Putamen (tissue), 1 donor: ENCODE results near the gene CEP170B.
"Not testable (repeated sequence)": the region's sequence is repeated elsewhere in the genome, so short reads cannot be mapped to it uniquely, and the experiment has no call there.

Experiments
- DNase-seq: peaks from one replicate; pipeline ENCODE4 v3.0.0-alpha.2; 2016; ENCODE audit warnings: low spot score

The CEP170B gene

DNA sequence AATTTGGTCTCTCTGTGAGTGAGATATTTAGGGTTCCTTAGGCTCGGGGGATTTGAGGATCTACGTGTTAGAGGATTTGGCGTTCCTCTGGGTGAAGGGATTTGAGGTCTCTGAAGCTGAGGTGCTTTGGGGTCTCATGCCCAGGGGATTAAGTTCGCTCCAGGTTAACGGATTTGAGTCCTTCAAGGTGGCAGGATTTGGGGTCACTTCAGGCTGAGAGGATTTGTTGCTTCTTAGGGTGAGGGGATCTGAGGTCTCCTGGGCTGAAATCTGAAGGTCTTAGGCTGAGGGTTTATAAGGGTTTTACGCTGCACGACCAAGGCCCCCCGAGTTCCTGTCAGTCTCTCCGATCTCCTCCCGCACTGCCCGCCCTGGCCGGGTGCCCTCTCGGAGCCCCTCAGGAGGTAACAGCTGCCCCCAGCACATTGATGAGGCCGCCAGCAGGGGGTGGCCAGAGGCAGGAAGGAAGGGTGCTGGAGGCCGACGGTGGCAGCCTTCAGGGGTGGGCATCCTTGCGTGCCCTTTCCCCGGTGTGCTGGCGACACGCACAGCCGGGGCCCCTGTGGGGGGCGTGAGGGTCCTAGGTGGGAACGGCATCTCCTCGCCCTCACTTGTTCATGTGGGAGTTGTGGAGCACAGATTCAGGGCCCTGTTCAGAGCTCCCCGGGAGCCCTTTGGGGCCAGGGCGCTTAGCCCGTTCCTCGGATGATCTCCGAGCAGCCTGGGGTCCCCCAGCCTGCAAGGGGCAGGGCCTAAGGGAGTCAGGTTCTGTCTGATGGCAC, 14.3 kb downstream of the CEP170B start:
- DNase-seq, result no peak

DNA sequence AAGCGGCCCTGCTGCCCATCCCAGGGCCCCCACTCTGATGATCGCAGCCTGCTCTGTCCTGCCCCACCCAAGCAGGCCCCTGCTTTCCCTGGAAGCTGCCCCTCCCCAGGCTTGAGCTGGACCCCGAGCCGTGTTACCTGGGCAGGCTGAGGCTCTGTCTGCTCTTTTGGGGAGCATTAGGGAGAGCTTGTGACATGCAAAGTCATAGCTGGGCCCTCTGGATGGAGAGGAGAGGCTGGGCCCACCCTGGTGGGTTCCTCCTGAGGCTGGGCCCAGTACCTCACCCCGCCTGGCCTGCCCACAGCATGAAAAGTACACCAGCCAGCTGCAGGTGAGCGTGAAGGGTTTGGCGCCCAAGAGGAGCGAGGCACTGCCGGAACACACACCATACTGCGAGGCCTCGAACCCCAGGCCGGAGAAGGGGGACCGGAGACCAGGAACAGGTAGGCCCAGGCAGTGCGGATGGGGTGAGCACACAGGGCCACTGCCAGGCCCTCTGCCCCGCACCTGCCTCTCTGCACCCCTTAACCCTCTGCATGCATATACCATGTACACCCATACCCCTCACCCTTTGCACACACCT, 15.0 kb downstream of the CEP170B start:
- DNase-seq, result no peak

DNA sequence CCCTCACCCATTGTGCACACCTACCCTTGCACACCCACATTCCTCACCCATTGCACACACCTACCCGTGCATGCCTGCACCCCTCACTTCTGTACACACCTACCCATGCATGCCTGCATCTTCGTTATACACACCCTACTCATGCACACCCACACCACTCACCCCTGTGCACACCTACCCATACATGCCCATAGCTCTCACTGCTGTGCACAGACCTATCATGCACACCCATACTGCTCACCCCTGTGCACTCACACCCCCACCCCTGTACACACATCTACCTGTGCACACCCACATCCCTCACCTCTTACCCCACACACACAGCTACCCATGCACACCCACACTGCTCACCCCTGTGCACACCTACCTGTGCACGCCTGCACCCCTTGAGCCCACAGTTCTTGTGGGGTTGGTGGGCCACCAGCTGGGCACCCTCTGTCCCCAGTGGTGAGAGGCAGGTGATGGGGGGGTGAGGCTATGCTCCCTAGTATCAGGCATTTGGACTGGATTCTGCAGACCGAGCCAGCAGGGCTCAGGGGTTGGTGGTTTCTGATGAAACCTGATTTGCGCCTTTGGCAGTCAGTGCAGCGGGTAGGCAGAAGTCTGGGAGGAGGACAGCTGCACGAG, 15.6 kb downstream of the CEP170B start:
- no peak for DNase-seq

DNA sequence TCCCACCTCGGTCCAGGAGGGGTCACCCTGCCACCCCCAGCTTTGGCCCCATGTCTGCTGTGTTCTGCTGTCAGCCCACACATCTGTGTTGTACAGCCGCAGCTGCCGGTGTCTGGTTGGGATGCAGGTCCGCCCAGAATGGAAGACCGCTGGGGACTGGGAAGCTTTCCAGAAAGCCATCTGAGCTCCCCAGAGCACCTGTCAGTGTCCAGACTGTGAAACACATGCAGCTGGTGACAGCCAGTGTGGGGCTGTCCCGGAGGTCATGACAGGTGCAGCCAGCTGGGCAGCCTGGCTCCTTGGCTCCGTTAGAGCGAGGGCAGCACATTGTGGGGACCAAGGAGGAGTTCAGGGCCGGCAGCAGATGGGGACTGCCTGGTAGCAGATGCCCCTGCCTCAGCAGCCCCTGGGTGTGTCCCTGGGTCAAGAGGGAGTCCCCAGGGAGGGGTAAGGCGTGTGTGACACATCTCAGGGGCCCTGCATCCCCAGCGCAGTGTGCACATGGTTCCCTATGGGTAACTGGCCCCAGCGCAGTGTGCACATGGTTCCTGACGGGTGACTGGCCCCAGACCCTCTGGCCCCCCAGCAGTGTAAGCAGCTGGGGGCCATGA, 16.4 kb downstream of the CEP170B start:
- DNase-seq, result no peak

DNA sequence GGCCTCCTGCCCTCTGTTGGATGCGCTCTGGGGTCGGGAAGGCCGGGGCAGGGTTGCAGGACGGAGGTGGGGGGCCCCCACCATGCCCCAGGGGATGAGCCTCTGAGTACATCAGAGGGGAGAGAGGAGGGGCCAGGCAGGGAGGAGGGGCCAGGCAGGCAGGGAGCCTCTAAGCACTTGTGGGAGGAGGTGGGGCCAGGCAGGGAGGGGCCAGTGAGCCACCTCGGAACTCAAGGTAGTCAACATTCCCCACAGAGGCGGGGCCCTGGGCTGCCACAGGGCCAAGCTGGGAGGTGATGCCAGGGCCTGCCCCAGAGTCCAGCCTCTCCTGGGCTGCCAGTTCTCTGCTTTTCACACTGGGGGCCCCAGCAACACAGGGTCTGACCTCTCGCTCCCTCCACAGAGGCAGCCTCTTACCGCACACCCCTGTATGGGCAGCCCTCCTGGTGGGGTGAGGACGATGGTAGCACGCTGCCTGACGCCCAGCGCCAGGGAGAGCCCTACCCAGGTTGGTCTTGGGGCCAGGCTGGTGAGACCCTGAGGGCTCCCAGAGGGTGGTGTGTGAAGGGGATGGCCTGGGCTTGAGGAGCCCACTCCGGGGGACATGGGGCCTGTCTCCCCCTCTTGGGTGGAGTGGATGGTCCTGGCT, 17.4 kb downstream of the CEP170B start:
- no peak for DNase-seq

DNA sequence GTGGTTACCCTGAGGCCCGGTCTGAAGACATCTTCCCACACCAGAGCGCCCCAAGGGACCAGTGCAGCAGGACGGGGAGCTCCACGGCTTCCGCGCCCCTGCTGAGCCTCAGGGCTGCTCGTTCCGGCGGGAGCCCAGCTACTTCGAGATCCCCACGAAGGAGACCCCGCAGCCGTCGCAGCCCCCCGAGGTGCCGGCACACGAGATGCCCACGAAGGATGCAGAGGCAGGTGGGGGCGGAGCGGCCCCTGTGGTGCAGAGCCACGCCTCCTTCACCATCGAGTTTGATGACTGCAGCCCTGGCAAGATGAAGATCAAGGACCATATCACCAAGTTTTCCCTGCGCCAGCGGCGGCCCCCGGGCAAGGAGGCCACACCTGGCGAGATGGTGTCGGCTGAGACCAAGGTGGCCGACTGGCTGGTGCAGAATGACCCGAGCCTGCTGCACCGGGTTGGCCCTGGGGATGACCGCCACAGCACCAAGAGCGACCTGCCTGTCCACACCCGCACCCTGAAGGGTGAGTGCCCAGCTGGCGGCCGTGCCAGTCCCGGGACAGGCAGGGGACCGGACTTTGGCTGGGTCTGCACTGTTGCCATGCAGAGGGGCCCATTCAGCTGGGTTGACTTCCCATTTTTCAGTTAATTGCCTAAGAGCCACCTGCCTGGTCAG, 18.1 kb downstream of the CEP170B start:
- DNase-seq, result no peak

DNA sequence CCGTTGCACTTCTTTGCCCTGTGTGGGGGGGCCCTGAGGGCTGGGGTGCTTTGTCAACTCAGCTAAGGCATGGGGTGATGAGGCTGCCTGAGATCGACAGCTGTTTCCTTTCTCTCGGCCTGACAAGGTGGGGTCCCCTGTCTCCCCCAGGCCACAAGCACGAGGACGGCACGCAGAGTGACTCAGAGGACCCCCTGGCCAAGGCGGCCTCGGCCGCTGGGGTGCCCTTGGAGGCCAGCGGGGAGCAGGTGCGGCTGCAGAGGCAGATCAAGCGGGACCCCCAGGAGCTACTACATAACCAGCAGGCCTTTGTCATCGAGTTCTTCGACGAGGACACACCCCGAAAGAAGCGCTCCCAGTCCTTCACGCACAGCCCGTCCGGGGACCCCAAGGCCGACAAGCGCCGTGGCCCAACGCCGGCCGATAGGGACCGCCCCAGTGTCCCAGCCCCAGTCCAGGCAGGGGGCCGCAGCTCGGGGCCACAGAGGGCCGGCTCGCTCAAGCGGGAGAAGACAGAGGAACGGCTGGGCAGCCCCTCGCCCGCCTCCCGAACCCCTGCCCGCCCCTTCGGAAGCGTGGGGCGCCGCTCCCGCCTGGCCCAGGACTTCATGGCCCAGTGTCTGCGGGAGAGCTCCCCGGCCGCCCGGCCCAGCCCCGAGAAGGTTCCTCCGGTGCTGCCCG, 18.8 kb downstream of the CEP170B start:
- no peak for DNase-seq

DNA sequence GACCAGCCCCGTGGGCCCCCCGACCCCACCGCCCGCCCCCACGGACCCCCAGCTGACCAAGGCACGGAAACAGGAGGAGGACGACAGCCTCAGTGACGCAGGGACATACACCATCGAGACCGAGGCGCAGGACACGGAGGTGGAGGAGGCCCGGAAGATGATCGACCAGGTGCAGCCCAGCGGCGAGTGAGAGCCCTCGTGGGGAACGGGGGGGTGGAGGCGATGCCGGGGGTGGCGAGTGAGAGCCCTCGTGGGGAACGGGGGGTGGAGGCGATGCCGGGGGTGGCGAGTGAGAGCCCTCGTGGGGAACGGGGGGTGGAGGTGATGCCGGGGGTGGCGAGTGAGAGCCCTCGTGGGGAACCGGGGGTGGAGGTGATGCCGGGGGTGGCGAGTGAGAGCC, 19.3 kb downstream of the CEP170B start:
- not testable (repeated sequence) for DNase-seq

DNA sequence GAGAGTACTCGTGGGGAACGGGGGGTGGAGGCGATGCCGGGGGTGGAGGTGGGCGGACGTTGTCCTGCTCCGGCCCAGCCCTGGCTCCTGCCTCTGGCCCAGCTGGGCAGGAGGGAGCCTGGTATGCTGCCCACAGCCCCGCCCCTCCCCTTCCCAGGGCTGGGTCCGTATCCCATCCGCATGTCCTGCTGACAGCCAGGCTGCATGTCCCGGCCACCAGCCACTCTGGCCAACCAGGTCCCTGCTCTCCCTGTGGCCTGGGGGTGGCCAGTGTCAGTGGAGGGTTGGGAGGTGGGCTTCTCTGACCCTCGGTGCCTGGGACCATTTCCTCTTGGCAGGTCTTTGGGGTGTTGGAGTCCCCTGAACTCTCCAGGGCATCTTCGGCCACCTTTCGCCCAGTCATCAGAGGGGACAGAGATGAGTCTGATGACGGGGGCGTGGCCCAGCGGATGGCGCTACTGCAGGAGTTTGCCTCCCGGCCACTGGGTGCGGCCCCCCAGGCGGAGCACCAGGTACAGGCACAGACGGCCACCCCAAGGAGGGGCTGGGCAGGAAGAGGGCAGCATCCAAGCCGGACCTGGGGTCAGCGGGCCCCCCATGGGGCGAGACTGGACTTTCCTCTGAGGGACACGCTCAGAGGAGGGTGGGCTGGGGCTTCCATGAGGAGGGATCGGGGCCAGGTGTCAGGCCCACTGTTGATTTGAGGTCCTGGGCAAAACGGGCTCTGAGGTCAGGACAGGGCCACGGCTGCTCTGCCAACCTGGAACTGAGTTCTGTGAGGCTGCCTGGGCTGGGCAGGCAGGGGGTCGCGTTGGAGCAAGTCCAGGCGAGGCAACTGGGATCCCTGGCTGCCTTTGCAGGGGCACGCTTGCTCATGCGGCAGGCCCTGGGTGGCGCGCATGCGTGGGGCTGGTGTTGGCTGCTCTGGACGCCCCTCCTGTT, 20.2 kb downstream of the CEP170B start:
- no peak for DNase-seq

DNA sequence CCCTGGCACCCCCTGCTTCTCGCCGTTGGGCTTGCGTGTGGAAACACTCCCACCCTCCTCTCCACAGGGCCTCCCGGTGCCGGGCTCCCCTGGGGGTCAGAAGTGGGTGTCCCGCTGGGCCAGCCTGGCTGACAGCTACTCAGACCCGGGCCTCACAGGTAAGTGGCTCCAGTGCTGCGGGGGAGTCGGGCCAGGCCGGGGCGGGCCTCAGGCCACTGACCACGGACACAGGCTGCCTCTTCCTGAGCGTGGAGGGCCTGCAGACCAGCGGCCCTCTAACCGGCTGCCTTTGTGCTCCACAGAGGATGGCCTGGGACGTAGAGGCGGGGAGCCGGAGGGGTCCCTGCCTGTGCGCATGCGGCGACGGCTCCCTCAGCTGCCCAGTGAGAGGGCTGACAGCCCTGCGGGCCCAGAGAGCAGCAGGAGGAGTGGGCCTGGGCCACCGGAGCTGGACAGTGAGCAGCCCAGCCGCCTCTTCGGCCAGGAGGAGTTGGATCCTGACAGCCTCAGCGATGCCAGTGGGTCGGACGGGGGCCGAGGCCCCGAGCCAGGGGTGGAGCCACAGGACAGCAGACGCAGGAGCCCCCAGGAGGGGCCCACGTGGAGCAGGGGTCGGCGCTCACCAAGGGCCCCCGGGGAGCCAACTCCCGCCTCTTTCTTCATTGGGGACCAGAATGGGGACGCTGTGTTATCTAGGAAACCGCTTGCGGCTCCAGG, 21.1 kb downstream of the CEP170B start:
- DNase-seq, result no peak

DNA sequence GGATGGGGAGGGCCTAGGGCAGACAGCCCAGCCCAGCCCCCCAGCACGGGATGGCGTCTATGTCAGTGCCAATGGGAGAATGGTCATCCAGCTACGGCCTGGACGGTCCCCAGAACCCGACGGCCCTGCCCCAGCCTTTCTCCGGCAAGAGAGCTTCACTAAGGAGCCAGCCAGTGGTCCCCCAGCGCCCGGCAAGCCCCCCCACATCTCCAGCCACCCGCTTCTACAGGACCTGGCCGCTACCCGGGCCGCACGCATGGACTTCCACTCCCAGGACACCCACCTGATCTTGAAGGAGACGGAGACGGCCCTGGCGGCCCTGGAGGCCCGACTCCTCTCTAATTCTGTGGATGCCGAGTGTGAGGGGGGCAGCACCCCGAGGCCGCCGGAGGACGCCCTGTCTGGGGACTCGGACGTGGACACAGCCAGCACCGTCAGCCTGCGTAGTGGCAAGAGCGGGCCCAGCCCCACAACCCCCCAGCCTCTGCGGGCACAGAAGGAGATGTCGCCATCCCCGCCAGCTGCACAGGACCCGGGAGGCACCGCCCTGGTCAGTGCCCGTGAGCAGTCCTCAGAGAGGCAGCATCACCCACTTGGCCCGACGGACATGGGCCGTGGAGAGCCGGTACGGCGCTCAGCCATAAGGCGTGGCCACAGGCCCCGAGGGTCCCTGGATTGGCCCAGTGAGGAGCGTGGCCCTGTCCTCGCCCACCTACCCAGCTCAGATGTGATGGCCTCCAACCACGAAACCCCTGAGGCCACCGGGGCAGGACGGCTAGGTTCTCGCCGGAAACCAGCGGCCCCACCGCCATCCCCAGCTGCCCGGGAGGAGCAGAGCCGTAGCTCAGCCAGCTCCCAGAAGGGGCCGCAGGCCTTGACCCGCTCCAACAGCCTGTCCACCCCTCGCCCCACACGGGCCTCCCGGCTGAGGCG, 21.9 kb downstream of the CEP170B start:
- DNase-seq, result no peak

DNA sequence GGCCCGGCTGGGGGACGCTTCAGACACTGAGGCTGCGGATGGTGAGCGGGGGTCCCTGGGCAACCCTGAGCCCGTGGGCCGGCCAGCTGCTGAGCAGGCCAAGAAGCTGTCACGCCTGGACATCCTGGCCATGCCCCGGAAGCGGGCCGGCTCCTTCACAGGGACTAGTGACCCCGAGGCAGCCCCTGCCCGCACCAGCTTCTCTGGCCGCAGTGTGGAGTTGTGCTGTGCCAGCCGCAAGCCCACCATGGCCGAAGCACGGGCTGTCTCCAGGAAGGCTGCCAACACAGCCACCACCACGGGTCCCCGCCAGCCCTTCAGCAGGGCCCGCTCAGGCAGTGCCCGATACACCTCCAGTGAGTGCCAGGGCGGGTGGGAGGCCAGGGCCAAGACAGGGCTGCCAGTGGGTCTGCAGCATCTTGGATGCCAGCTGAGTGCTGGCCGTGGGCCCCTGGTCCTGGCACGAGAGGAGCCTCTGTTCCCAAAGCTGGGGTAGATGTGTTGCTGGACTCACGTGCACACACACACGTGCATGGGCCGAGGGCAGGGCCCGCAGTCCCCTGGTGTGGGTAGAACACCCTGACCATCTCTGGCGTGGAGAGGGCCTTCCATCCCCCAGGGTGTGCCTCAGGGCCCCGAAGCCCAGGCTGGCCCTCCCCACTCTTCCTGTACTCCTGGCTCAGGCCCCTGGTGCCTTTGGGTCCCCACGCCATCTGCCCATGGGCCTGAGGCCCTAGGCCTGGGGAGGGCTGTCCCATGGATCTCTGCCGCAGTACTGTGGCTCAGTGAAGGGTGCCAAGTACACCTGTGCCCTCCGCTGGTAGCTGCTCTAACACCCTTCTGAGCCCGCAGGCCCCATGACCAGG, 22.8 kb downstream of the CEP170B start:
- no peak for DNase-seq

DNA sequence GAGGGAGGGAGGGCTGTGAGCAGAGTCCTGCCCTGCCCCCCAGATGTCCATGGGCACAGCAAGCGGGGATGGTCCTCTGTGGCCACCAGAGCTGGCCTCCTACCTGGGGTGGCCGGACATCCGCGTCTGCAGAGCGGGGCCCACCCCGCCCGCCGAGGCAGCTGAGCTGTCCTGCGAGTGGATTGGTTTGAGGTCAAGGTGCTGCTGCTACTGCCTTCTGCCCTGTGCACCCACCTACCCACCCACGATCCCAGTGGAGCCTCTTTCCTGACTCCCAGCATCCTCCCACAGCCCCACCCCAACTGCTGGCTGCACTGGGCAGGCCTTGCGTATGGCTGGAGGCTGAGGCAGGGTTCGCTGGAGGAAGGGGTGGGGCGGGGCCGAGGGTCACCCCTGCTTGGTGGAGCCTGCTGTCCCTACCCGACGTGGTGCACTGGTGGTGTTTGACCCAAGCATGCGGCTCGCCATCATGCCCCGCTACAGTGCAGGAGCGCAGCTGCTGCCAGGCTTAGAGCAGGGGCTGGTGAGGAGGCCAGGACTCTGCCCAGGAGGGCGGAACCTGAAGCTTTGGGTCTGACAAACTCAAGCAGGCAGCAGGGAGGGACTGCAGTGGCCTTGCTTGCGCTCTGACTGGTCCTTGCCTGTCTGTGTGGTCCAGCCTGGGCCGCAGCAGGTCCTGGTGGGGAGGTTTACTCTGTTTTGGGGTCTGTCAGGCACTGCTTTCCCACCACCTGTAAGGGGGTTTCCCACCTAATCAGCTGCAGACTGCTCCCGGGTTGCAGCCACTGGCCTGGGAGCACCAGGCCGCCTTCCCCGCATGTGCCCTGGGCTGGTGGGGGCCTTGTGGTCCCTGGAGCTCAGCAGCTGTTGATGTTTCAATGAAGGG, 23.7 kb downstream of the CEP170B start:
- DNase-seq, result no peak

DNA sequence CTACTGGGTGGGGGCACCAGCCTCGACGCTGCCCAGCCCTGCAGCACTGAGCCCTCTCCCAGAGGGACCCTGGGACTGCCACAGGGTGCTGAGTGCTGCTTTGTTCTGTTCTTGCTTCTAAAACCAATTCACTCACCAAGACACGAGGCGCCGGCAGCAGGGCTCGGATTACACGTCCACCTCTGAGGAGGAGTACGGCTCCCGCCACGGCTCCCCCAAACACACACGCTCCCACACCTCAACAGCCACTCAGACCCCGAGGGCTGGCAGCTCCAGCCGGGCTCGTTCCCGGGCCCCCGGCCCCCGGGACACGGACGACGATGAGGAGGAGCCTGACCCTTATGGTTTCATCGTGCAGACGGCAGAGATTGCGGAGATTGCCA, 24.3 kb downstream of the CEP170B start:
- no peak for DNase-seq

DNA sequence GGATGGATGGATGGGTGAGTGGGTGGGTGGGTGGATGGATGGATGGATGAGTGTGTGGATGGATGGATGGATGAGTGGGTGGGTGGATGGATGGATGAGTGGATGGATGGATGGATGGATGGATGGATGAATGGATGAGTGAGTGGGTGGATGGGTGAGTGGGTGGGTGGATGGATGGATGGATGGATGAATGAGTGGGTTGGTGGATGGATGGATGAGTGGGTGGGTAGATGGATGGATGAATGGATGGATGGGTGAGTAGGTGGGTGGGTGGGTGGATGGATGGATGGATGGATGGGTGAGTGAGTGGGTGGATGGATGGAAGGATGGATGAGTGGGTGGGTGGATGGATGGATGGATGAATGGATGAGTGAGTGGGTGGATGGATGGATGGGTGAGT, 25.2 kb downstream of the CEP170B start:
- DNase-seq, result not testable (repeated sequence)

DNA sequence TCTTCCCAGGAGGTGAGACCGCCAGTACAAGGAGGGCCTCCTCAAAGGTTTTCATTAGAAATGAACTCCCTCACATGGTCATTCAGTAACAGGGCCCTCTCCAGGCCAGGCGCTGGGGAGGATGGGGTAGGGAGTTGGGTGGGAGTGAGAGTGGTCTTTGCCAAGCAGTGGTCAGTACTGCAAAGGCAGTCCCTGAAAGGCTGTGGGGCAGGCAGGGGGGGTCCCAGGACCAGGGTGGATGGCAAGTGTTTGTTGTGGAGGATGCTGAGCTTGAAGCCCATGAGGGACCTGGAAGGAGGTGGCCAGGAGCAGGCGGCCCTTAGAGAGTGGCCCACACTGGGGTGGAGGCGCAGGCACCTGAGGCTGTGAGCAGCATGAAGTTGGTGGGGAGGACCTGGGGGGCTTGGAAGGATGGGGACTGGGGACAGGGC, 26.1 kb downstream of the CEP170B start:
- DNase-seq, result no peak
